NOMO-1 treated with dmso at 0.1 percent for 144 hours (cell line): ENCODE measurements around the gene TGFBR2.

Source experiments
- DNase-seq: peaks from one replicate; lab custom pipeline; 2025; ENCODE audit not compliant: unreplicated experiment; lab: John Stamatoyannopoulos, UW

Gene TGFBR2

GRCh38 chr3:30671527-30672286 is 65.3 kb downstream of the TGFBR2 start:
- DNase-seq = no peak

GRCh38 chr3:30672287-30672735 is 65.9 kb downstream of the TGFBR2 start:
- DNase-seq = no peak

GRCh38 chr3:30672959-30673358 is 66.6 kb downstream of the TGFBR2 start:
- DNase-seq = no peak

- no peak for DNase-seq
Measured at GRCh38 chr3:30673425-30674341, 67.3 kb downstream of the TGFBR2 start.

- DNase-seq = no peak
Measured at GRCh38 chr3:30675006-30675405, 68.6 kb downstream of the TGFBR2 start.

- no peak for DNase-seq
Measured at GRCh38 chr3:30675774-30676173, 69.4 kb downstream of the TGFBR2 start.

- no peak for DNase-seq
Measured at GRCh38 chr3:30676424-30677346, 70.3 kb downstream of the TGFBR2 start.

GRCh38 chr3:30677347-30677685 is 70.9 kb downstream of the TGFBR2 start:
- no peak for DNase-seq

- DNase-seq = no peak
Measured at GRCh38 chr3:30679045-30679444, 72.6 kb downstream of the TGFBR2 start.

GRCh38 chr3:30680789-30681648 is 74.6 kb downstream of the TGFBR2 start:
- DNase-seq = no peak

- no peak for DNase-seq
Measured at GRCh38 chr3:30681649-30682211, 75.3 kb downstream of the TGFBR2 start.

- peak; percentile 54 for DNase-seq
Measured at GRCh38 chr3:30682434-30683155, 76.2 kb downstream of the TGFBR2 start.

GRCh38 chr3:30683769-30684168 is 77.4 kb downstream of the TGFBR2 start:
- no peak for DNase-seq

GRCh38 chr3:30684356-30684755 is 78.0 kb downstream of the TGFBR2 start:
- no peak for DNase-seq

- peak; percentile 48 for DNase-seq
Measured at GRCh38 chr3:30685267-30685667, 78.9 kb downstream of the TGFBR2 start.

- DNase-seq = no peak
Measured at GRCh38 chr3:30686176-30686575, 79.8 kb downstream of the TGFBR2 start.

GRCh38 chr3:30686799-30687198 is 80.4 kb downstream of the TGFBR2 start:
- no peak for DNase-seq

GRCh38 chr3:30687930-30688570 is 81.6 kb downstream of the TGFBR2 start:
- DNase-seq = no peak
